Astrocyte of the cerebellum (primary cell): ENCODE data around the gene PARP15.
A peak's percentile ranks its signal among the peaks of the same experiment; 100 is the strongest.

ENCODE experiments used
- DNase-seq: peaks from one replicate; pipeline ENCODE4 v3.0.0-alpha.2; 2011; ENCODE audit warnings: low read depth
- H3K4me3 ChIP-seq: 2 replicates; pipeline ENCODE4 v1.5.1; 2011; ENCODE audit warnings: mild to moderate bottlenecking, low read depth, low read length, moderate library complexity
- CTCF ChIP-seq: IDR thresholded peaks from 2 replicates; pipeline ENCODE4 v1.5.1; 2012; ENCODE audit warnings: low read length, low read depth, moderate library complexity, mild to moderate bottlenecking; ENCODE audit errors: missing control alignments
- in situ Hi-C: cut with HindIII; loops from 2 replicates; pipeline ENCODE4 v1.10.0; 2017; ENCODE audit warnings: low sequenced_read_pairs

PARP15 gene

GRCh38 chr3:122628567-122628966 is 51.1 kb downstream of the PARP15 start:
- no peak for DNase-seq
- in situ Hi-C loops = no loop called here
- TF ChIP-seq CTCF = no peak
- H3K4me3 ChIP-seq = no peak overlapping the region

GRCh38 chr3:122629763-122630162 is 52.3 kb downstream of the PARP15 start:
- no peak for TF ChIP-seq CTCF
- H3K4me3 ChIP-seq = no peak overlapping the region
- in situ Hi-C loops = loop anchor here (5.0 kb wide), 1 partner anchor 62 kb away; no protein-coding TSS in a partner anchor
- DNase-seq = no peak

- no peak for TF ChIP-seq CTCF
- H3K4me3 ChIP-seq = no peak overlapping the region
- in situ Hi-C loops = no loop called here
- DNase-seq = peak; percentile 31
Measured at GRCh38 chr3:122635789-122636188, 58.3 kb downstream of the PARP15 start.

- in situ Hi-C loops = no loop called here
- DNase-seq = no peak
- no peak for TF ChIP-seq CTCF
- H3K4me3 ChIP-seq = no peak overlapping the region
Measured at GRCh38 chr3:122636697-122637096, 59.2 kb downstream of the PARP15 start.

- DNase-seq = no peak
- no peak overlapping the region for H3K4me3 ChIP-seq
- TF ChIP-seq CTCF = no peak
- in situ Hi-C loops = no loop called here
Measured at GRCh38 chr3:122640437-122640999, 63.1 kb downstream of the PARP15 start.

GRCh38 chr3:122642935-122643334 is 65.5 kb downstream of the PARP15 start:
- peak; percentile 20 for DNase-seq
- TF ChIP-seq CTCF = no peak
- in situ Hi-C loops = no loop called here
- no peak overlapping the region for H3K4me3 ChIP-seq
